Adrenal gland (tissue), 5 donors: ENCODE measurements around the gene EXOC3L4.

Experiments
- CTCF ChIP-seq, 6 experiments: fragments of 450-650 bp in 4 of 6; fragments of 200-600 bp in 2 of 6; sonication (generic) in 1 of 6; IDR thresholded peaks; 1 replicate in 5 of 6; 2 replicates in 1 of 6; pipeline versions ENCODE4 v1.5.1 to v1.8.0; 2016 to 2021; ENCODE audit warnings: antibody characterized with exemption in 6 of 6, mild to moderate bottlenecking in 2 of 6, moderate library complexity in 1 of 6
- POLR2A ChIP-seq, 2 donors: fragments of 450-650 bp; IDR thresholded peaks; one replicate each; pipeline ENCODE4 v1.6.1; 2017; ENCODE audit warnings: antibody characterized with exemption in 2 of 2, mild to moderate bottlenecking in 2 of 2, moderate library complexity in 1 of 2
- donor health status: DM: no; HTN: no; CAD: no.

DNA sequence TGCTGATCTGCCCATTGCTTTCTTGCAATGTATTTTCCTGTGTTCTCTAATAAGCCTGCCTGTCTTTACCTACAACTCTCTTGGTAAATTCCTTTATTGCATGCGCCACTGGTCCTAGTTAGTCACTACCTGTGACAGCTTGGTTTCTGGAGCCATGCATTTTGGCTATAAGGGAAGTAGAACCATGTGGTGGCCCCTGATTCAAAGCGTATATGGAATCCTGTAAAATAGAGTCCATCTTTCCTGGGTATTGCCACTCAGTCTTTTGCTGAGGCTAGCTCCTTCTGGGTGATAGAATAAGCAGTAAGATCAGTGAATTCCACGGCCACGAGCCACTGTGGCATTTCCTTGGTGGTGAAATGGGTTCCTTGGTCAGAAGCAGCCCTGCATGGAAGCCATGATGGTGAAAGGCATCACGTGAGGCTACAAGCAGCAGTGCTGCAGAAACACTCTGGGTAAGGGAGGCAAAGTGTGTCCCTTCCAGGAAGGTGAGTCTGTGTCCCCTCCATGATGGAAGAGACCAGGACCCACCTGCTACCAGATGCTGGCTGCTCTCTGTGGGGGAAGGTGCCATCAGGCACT, 48.3 kb downstream of the EXOC3L4 start:
- TF ChIP-seq CTCF (IDR thresholded peaks at IDR 0.05): no peak
- TF ChIP-seq POLR2A (IDR thresholded peaks at IDR 0.05): no peak
